NCI-H2196 (cell line): Measurements from ENCODE around the gene ABCB6.
A peak's percentile ranks its signal among the peaks of the same experiment; 100 is the strongest.
"Not testable (repeated sequence)": the region's sequence is repeated elsewhere in the genome, so short reads cannot be mapped to it uniquely, and the experiment has no call there.

Source experiments
- DNase-seq: peaks from one replicate; lab custom pipeline; 2025; ENCODE audit not compliant: unreplicated experiment; lab: John Stamatoyannopoulos, UW

Gene ABCB6

GRCh38 chr2:219218732-219219701, at the start of gene ABCB6:
ABCB6 (minus strand) TSS chr2:219218958; CDS start chr2:219218673, 285 bp downstream.
- DNase-seq: peak; percentile 95

GRCh38 chr2:219268294-219268693, 49.5 kb upstream of the ABCB6 start:
- DNase-seq: no peak

GRCh38 chr2:219266886-219267285, 48.1 kb upstream of the ABCB6 start:
- DNase-seq: no peak

- peak; percentile 21 for DNase-seq
Observed at GRCh38 chr2:219266232-219266631, 47.5 kb upstream of the ABCB6 start.

- DNase-seq: no peak
Observed at GRCh38 chr2:219261024-219261855, 42.5 kb upstream of the ABCB6 start.

- DNase-seq: not testable (repeated sequence)
Observed at GRCh38 chr2:219258942-219259341, 40.2 kb upstream of the ABCB6 start.

GRCh38 chr2:219254590-219255201, 35.9 kb upstream of the ABCB6 start:
- no peak for DNase-seq

GRCh38 chr2:219253753-219254589, 35.2 kb upstream of the ABCB6 start, which contains the start of gene TUBA4A:
TUBA4A (minus strand) TSS chr2:219253918; CDS start chr2:219253858, 60 bp downstream.
- peak; percentile 90 for DNase-seq

GRCh38 chr2:219252900-219253752, 34.4 kb upstream of the ABCB6 start, which contains the start of gene TUBA4B:
TUBA4B (plus strand) TSS chr2:219253243; CDS start chr2:219253408, 165 bp downstream.
- DNase-seq: peak; percentile 40

GRCh38 chr2:219252570-219252899, 33.8 kb upstream of the ABCB6 start:
- no peak for DNase-seq

- no peak for DNase-seq
Observed at GRCh38 chr2:219252084-219252483, 33.3 kb upstream of the ABCB6 start.

- no peak for DNase-seq
Observed at GRCh38 chr2:219251656-219252055, 32.9 kb upstream of the ABCB6 start.

GRCh38 chr2:219250049-219250781, 31.5 kb upstream of the ABCB6 start:
- no peak for DNase-seq

- peak; percentile 92 for DNase-seq
Observed at GRCh38 chr2:219249203-219249980, 30.6 kb upstream of the ABCB6 start.

GRCh38 chr2:219248845-219249202, 30.1 kb upstream of the ABCB6 start:
- DNase-seq: no peak

- no peak for DNase-seq
Observed at GRCh38 chr2:219247678-219248642, 29.2 kb upstream of the ABCB6 start.

GRCh38 chr2:219246559-219246958, 27.8 kb upstream of the ABCB6 start:
- no peak for DNase-seq
